Measurements from ENCODE around the gene LY6G6F. TPM values are rescaled to one million over a fixed set of nuclear protein-coding genes. Genes with fewer than 3 reads are reported as not detected.

Gene LY6G6F
- total and polyA plus RNA-seq, 10 of the 15 experiments (the other 5 are each of a cell fraction or from before 2014, with no cell fraction given) = not detected

DNA sequence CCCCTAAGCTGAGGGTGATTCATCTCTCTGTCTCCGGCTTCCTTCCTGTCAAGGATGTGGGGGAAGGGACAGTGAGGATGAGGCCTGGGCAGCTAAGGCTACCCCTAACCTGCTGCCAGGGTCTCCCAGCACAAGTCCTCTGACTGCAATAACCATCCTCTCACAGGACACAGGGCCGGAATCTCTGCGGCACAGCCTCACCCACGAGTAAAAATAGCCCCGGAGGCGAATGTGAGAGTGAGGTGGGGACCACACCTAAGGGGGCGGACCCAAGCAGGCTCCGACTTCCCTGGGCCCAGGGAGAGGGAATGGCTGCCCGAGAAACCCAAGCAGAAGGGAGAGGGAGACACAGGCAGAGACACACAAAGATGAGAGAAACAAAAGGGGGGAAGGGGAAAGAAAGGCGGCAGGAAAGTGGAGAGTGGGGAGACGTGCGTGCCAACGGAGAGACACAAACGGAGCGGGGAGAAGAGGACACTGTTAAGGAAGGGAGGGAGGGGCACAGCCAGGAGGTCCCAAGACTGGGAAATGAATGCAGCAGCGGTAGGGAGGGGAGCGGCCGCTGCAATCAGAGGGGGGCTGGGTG, 28.2 kb downstream of the LY6G6F start (continued):
- no peak for TF ChIP-seq RAD51 (IDR thresholded peaks at IDR 0.05)
- TF ChIP-seq HDAC6 (IDR thresholded peaks at IDR 0.05; ENCODE audit: unreplicated experiment) = no peak
- no peak for TF ChIP-seq JUND (IDR thresholded peaks at IDR 0.05; ENCODE audit: low read depth, low read length)
- TF ChIP-seq EGR1 (IDR thresholded peaks at IDR 0.05; ENCODE audit: borderline replicate concordance in 1 of 2, low read depth in 2 of 2, low read length in 2 of 2) = peak in 1 of 2 experiments; percentile 28; a peak in 1 of 3 replicates
- TF ChIP-seq ESRRA (IDR thresholded peaks at IDR 0.05; ENCODE audit: low read length) = no peak
- TF ChIP-seq, protein P1, sequence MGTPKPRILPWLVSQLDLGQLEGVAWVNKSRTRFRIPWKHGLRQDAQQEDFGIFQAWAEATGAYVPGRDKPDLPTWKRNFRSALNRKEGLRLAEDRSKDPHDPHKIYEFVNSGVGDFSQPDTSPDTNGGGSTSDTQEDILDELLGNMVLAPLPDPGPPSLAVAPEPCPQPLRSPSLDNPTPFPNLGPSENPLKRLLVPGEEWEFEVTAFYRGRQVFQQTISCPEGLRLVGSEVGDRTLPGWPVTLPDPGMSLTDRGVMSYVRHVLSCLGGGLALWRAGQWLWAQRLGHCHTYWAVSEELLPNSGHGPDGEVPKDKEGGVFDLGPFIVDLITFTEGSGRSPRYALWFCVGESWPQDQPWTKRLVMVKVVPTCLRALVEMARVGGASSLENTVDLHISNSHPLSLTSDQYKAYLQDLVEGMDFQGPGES (IDR thresholded peaks at IDR 0.05) = no peak
- no peak for TF ChIP-seq HCFC1 (IDR thresholded peaks at IDR 0.05; ENCODE audit: low read length)
- no peak for TF ChIP-seq KDM1A (IDR thresholded peaks at IDR 0.05; ENCODE audit: borderline replicate concordance)
- no peak for TF ChIP-seq BMI1 (IDR thresholded peaks at IDR 0.05; ENCODE audit: borderline replicate concordance)
- peak; percentile 84 for TF ChIP-seq PBX3 (IDR thresholded peaks at IDR 0.05; ENCODE audit: insufficient replicate concordance, low read depth, low read length)
- TF ChIP-seq MTA3 (IDR thresholded peaks at IDR 0.05; ENCODE audit: borderline replicate concordance, low read length) = no peak
- no peak for TF ChIP-seq CREB1 (IDR thresholded peaks at IDR 0.05; ENCODE audit: low read depth)
- no peak for TF ChIP-seq SPI1 (IDR thresholded peaks at IDR 0.05; ENCODE audit: borderline replicate concordance, insufficient read depth, low read depth, low read length)
- no peak; the same call in 1 of the 2 replicates for TF ChIP-seq SIN3A (IDR thresholded peaks at IDR 0.05; ENCODE audit: low read depth, low read length)
- TF ChIP-seq SRF (IDR thresholded peaks at IDR 0.05; ENCODE audit: low read depth in 2 of 2, low read length in 2 of 2) = no peak
- TF ChIP-seq, protein P2, sequence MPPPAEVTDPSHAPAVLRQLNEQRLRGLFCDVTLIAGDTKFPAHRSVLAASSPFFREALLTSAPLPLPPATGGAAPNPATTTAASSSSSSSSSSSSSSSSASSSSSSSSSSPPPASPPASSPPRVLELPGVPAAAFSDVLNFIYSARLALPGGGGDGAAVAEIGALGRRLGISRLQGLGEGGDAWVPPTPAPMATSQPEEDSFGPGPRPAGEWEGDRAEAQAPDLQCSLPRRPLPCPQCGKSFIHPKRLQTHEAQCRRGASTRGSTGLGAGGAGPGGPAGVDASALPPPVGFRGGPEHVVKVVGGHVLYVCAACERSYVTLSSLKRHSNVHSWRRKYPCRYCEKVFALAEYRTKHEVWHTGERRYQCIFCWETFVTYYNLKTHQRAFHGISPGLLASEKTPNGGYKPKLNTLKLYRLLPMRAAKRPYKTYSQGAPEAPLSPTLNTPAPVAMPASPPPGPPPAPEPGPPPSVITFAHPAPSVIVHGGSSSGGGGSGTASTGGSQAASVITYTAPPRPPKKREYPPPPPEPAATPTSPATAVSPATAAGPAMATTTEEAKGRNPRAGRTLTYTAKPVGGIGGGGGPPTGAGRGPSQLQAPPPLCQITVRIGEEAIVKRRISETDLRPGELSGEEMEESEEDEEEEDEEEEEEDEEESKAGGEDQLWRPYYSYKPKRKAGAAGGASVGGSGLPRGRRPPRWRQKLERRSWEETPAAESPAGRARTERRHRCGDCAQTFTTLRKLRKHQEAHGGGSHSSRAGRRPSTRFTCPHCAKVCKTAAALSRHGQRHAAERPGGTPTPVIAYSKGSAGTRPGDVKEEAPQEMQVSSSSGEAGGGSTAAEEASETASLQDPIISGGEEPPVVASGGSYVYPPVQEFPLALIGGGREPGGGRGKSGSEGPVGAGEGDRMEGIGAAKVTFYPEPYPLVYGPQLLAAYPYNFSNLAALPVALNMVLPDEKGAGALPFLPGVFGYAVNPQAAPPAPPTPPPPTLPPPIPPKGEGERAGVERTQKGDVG (CRISPR knock-in tag; IDR thresholded peaks at IDR 0.05) = no peak
- TF ChIP-seq MXI1 (IDR thresholded peaks at IDR 0.05; ENCODE audit: low read depth, low read length) = peak; percentile 69
- 0 out of 2 replicates have a peak, but pooled peaks have one; percentile 42 for TF ChIP-seq IRF4 (IDR thresholded peaks at IDR 0.05; ENCODE audit: low read depth, low read length)
- no peak for TF ChIP-seq RELA (IDR thresholded peaks at IDR 0.05; ENCODE audit: borderline replicate concordance, partially characterized antibody)
- no peak for TF ChIP-seq SMAD1 (IDR thresholded peaks at IDR 0.05; ENCODE audit: low read depth, partially characterized antibody)
- no peak for TF ChIP-seq NFYB (IDR thresholded peaks at IDR 0.05; ENCODE audit: insufficient read depth, low read depth, low read length)
- no peak for TF ChIP-seq SUZ12 (IDR thresholded peaks at IDR 0.05; ENCODE audit: unreplicated experiment)
- TF ChIP-seq ZSCAN29 (IDR thresholded peaks at IDR 0.05) = no peak

Measured in GM12878 (cell line).